ENCODE results near the gene MUCL3. TPM values are rescaled to one million over a fixed set of nuclear protein-coding genes. Genes with fewer than 3 reads are reported as not detected.
A peak's percentile ranks its signal among the peaks of the same experiment; 100 is the strongest.
"Not testable (repeated sequence)": the region's sequence is repeated elsewhere in the genome, so short reads cannot be mapped to it uniquely, and the experiment has no call there.

MUCL3 gene
- polyA plus RNA-seq (ENCODE audit: insufficient read length in 3 of 3) = under 1 TPM; 0.07 to 0.13 (median 0.09) TPM
- long read RNA-seq, donor 1 = 0 reads
- long read RNA-seq, donor 2 = 0 reads
- long read RNA-seq, donor 3 = 0 reads
- long read RNA-seq, donor 4 = 0 reads
- long read RNA-seq, donor 5 = 0 reads
- long read RNA-seq, donor 6 = 0 reads
- long read RNA-seq, donor 7 = 0 reads
- long read RNA-seq, donor 8 = 0 reads
- long read RNA-seq, donor 9 = 0 reads
- long read RNA-seq, donor 10 = 0 reads
- long read RNA-seq, donor 11 = 0 reads
- long read RNA-seq, donor 12 = 0 reads
- long read RNA-seq, donor 13 = 0 reads
- long read RNA-seq, donor 14 = 0 reads
- long read RNA-seq, donor 15 = 0 reads
- long read RNA-seq, donor 16 = 0 reads

DNA sequence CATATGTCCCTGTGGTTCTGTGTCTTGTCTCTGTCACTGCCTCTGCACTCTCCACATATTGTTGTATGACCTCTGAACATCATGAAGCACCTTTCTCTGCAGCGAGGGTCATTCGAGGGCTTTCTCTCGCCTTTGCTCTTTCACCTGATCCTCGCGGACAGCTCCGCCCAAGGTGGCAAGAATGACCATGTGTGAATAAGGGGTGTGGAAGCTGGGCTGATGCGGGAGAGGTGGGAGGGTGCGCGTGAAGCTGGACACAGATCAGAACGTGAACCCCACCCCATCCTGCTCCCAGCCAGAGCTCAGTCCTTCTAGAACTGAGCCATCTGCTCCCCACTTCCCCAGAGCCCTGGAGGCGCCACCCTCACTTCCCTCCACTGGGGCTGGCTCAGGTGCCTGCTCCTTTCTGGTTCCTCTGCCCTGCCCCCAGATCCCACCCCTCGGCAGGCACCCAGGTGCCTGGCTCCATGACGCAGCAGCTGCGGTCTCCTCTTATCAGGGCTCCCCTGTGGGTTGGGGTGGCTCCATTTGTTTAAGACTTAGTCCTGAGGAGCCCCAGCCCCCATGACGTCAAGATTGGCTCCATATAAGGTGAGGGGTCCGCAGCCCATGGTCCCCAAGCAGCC is at the start of gene MUCL3:
Gene MUCL3 (plus strand): TSS at position 613 of the 626 bp plus-strand sequence. CDS start 27 bp downstream, outside the sequence.
- no peak for DNase-seq

GRCh38 chr6:30891450-30891723 is 49.4 kb upstream of the MUCL3 start:
- DNase-seq = no peak

DNA sequence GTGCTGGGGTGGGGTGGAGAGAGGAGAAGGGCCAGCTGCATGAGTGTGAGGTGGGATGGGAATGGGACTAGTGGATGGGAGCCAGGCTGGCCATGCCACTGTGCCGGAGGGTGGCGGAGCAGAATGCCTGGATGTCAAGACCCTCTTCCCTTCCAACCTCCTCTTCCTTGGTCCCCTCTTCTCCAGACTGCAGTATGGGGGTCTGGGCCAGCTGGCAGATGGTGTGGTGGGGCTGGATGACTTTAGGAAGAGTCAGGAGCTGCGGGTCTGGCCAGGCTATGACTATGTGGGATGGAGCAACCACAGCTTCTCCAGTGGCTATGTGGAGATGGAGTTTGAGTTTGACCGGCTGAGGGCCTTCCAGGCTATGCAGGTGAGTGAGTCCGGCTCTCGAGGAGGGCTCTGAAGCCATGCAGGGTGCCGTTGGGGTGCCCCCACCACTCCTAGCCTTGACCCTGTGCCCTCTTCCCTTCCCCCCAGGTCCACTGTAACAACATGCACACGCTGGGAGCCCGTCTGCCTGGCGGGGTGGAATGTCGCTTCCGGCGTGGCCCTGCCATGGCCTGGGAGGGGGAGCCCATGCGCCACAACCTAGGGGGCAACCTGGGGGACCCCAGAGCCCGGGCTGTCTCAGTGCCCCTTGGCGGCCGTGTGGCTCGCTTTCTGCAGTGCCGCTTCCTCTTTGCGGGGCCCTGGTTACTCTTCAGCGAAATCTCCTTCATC is 48.8 kb upstream of the MUCL3 start:
- no peak for DNase-seq

- no peak for DNase-seq
These were observed 47.7 kb upstream of the MUCL3 start for GRCh38 chr6:30893001-30893591.

DNA sequence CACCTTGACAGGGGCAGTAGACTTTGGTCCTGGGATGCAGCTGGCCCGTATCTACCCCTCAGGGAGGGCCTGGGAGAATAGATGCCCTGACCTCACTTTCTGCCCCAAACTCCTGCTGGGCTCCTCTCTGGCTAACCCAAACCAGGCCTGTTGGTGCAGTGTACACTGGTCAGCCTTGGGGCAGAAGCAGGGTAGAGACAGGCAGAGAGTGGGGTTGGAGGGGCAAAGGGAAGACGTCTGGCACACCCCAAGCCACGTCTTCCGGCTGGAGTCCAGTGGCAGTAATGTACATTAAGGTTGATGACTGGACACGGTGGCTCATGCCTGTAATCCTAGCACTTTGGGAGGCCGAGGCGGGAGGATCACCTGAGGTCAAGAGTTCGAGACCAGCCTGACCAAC is 47.1 kb upstream of the MUCL3 start:
- no peak for DNase-seq

GRCh38 chr6:30894381-30894780 is 46.4 kb upstream of the MUCL3 start:
- no peak for DNase-seq

DNA sequence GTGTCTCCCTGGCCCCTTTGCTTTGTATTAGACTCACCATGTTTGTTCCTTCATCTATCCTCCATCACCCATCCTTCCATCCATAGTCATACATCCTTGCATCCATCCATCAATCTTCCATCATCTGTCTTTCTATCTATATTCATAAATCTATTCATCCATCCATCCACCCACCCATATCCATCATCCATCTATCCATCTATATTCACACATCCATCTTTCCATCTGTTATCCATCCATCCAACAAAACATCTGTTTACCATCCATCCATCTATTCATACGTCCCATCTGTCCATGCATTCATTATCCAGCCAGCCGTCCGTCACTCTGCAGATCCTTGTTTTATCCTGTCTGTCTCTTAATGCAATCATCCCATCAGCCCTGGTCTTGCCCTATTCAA is 45.8 kb upstream of the MUCL3 start:
- DNase-seq = no peak

DNA sequence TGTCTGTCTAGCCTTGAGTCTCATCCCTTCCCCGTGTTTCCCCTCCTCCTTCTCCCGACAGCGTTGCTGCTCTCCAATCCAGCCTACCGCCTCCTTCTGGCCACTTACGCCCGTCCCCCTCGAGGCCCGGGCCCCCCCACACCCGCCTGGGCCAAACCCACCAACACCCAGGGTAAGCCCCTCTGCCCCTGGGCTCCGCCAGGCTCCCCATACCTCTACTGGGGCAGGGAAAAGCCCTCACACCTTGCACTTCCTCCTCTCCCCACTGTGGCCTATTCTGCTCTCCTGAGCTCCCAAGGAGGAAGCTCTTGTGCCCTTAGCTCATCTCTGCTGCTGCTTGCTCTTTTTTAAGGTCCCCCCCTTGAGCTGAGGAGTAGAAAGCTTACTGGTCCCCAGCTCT is 45.4 kb upstream of the MUCL3 start:
- no peak for DNase-seq

DNA sequence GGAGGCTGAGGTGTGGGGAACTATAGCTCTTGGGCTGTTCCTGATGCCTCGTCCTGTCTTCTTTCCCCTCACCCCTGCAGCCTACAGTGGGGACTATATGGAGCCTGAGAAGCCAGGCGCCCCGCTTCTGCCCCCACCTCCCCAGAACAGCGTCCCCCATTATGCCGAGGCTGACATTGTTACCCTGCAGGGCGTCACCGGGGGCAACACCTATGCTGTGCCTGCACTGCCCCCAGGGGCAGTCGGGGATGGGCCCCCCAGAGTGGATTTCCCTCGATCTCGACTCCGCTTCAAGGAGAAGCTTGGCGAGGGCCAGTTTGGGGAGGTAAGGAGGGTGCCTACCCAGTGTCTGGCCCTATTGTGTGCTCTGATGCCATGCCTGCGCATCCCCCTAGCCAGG is 44.2 kb upstream of the MUCL3 start:
- no peak for DNase-seq

GRCh38 chr6:30897882-30898281 is 42.9 kb upstream of the MUCL3 start:
- no peak for DNase-seq

GRCh38 chr6:30898750-30899360 is 41.9 kb upstream of the MUCL3 start:
- DNase-seq = no peak

- DNase-seq = no peak
These were observed 39.8 kb upstream of the MUCL3 start for GRCh38 chr6:30900863-30901417.

DNA sequence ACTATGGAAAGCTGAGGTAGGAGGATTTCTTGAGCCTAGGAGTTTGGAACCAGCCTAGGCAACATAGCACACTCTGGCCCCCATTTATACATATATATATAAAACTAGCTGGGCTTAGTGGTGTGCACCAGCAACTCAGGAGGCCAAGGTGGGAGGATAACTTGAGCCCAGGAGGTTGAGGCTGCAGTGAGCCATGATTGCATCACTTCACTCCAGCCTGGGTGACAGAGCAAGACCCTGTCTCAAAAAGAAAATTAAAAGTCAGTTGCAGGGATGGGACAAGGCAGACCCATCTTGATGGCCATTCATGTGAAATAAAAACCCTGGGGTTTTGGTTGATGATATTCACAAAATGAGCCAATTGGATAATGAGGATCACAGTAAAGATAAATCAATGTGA is 39.3 kb upstream of the MUCL3 start:
- no peak for DNase-seq

- not testable (repeated sequence) for DNase-seq
These were observed 38.6 kb upstream of the MUCL3 start for GRCh38 chr6:30902196-30902595.

DNA sequence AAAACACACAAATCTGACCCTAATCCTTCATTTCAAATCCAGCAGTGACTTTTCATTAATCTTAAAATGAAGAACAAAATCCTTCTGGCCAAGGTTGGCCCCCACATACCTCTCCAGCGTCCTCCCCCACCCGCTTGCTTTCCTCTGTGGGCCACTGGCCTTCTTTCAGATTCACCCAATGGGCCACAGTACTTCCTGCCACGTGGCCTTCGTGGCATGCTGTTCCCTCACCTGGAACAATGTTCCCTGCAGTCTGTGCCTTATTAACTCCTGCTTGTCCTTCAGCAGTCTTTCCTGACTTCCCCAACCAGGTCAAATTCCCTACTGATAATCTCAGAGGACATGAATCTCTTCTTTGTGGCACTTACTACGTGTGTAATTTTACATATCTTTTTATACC is 38.1 kb upstream of the MUCL3 start:
- DNase-seq = no peak

- DNase-seq = no peak
These were observed 37.5 kb upstream of the MUCL3 start for GRCh38 chr6:30903236-30903635.

- DNase-seq = peak; percentile 44
These were observed 33.4 kb upstream of the MUCL3 start for GRCh38 chr6:30907290-30907757.

DNA sequence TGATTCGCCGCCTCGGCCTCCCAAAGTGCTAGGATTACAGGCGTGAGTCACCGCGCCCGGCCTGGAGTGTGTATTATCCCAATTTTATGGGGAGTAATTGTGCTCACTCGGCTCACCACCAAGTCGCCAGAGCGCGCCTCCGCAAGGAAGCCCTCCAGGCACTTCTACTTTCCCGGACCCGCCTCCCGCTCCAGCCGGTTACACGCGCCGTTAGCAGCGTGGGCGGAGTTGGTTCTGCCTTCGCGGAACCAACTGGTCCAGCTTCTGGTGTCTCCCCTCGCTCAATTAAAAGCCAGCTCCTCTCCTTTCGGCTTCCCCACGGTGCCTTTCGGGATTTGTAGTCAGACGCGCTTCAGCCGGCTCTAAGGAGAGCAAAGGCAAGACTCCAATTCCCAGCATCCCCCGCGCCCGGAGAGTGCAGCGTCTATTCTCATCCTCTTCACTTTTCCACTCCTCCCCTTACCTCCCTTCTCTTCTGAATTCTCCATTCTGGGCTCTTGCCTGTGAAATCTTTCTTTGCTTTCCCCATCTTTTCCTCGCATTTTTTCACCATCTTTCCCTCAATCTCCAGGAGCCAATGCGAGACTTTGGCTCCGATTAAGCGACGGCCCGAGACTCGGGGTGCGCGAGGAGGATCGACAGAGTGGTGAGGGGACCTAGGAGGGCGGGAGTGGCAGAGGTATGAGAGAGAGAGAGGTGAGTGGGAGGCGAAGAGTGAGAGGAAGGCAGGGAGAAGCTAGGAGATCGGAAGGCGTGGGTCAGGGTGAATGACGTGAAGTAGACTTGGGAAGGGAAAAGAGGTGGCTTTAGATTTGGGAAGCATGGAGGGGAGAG is 32.8 kb upstream of the MUCL3 start, which contains the start of gene GTF2H4:
Gene GTF2H4 (plus strand): TSS at position 450 of the 834 bp plus-strand sequence.
- DNase-seq = peak; percentile 98

GRCh38 chr6:30908700-30909099 is 32.1 kb upstream of the MUCL3 start:
- no peak for DNase-seq

GRCh38 chr6:30910473-30910872 is 30.3 kb upstream of the MUCL3 start:
- not testable (repeated sequence) for DNase-seq
